IMR-90 (cell line): Measurements from ENCODE around the gene DNAH17. TPM values are rescaled to one million over a fixed set of nuclear protein-coding genes. Genes with fewer than 3 reads are reported as not detected.

Experiments used
- ATAC-seq: fragments of 200-7000 bp; cut with Tn5 transposase; 2 replicates; pipeline ENCODE4 v1.9.1; 2020; ENCODE audit warnings: low read depth, mild to moderate bottlenecking, moderate library complexity
- BruUV-seq: library from RNA; stranded (reverse); fragments of 400-500 nt; replicated peaks from 2 replicates; lab custom pipeline; 2021; lab: Mats Ljungman, UMichigan
- CTCF ChIA-PET: fragments of 300-600 bp; formaldehyde crosslinking; extraction: SDS; loops from one replicate; lab custom pipeline; 2021; ENCODE audit warnings: antibody characterized with exemption; lab: Yijun Ruan, JAX
- POLR2A ChIA-PET: fragments of 300-600 bp; sonication (Branson Sonifier 250); formaldehyde crosslinking; loops from one replicate; lab custom pipeline; 2022; ENCODE audit warnings: antibody characterized with exemption; ENCODE audit not compliant: unreplicated experiment; lab: Charles Lee
- DNase-seq: peaks from one replicate; pipeline ENCODE4 v3.0.0; 2013
- H2AFZ ChIP-seq: replicated peaks from 2 replicates; pipeline ENCODE3; 2013; ENCODE audit warnings: low read length, mild to moderate bottlenecking; ENCODE audit not compliant: poor library complexity
- H2AK5ac ChIP-seq: 2 replicates; pipeline ENCODE4 v1.6.1; 2013; ENCODE audit warnings: low read depth, low read length, inconsistent platforms
- H2AK9ac ChIP-seq: replicated peaks from 2 replicates; pipeline ENCODE3; 2013; ENCODE audit warnings: mild to moderate bottlenecking, low read depth, low read length, moderate library complexity; ENCODE audit not compliant: poor library complexity
- H2BK120ac ChIP-seq: 2 replicates; pipeline ENCODE4 v1.6.1; 2013; ENCODE audit warnings: low read depth, low read length, inconsistent platforms
- H2BK15ac ChIP-seq: 3 replicates; pipeline ENCODE4 v1.6.1; 2013; ENCODE audit warnings: low read depth, low read length, inconsistent platforms
- H2BK20ac ChIP-seq: 2 replicates; pipeline ENCODE4 v1.6.1; 2013; ENCODE audit warnings: low read depth, mild to moderate bottlenecking, inconsistent platforms, low read length, moderate library complexity
- H2BK5ac ChIP-seq: 2 replicates; pipeline ENCODE4 v1.6.1; 2013; ENCODE audit warnings: mild to moderate bottlenecking, low read depth, low read length, inconsistent platforms; ENCODE audit not compliant: poor library complexity, severe bottlenecking
- H3K14ac ChIP-seq: replicated peaks from 2 replicates; pipeline ENCODE4 v1.6.1; 2013; ENCODE audit warnings: low read depth, low read length, inconsistent platforms
- H3K18ac ChIP-seq: 2 replicates; pipeline ENCODE4 v1.6.1; 2013; ENCODE audit warnings: low read depth, low read length, control low read depth
- H3K23ac ChIP-seq: 2 replicates; pipeline ENCODE4 v1.6.1; 2013; ENCODE audit warnings: low read depth, low read length, inconsistent platforms
- H3K27ac ChIP-seq: 2 replicates; pipeline ENCODE4 v1.5.1; 2013; ENCODE audit warnings: mild to moderate bottlenecking, control low read depth, low read length; ENCODE audit not compliant: insufficient read depth
- H3K27me3 ChIP-seq: 2 replicates; pipeline ENCODE4 v1.6.1; 2013; ENCODE audit warnings: low read length; ENCODE audit not compliant: control insufficient read depth, insufficient read depth
- H3K36me3 ChIP-seq: 2 replicates; pipeline ENCODE4 v1.6.1; 2013; ENCODE audit warnings: low read length, mixed read lengths; ENCODE audit not compliant: control insufficient read depth, insufficient read depth
- H3K4ac ChIP-seq: 2 replicates; pipeline ENCODE4 v1.6.1; 2013; ENCODE audit warnings: low read depth, low read length, inconsistent platforms
- H3K4me1 ChIP-seq: 2 replicates; pipeline ENCODE4 v1.6.1; 2013; ENCODE audit warnings: low read length, mixed read lengths; ENCODE audit not compliant: control insufficient read depth, insufficient read depth
- H3K4me2 ChIP-seq: 2 replicates; pipeline ENCODE4 v1.6.1; 2013; ENCODE audit warnings: low read depth, mild to moderate bottlenecking, control low read depth, low read length, moderate library complexity
- H3K4me3 ChIP-seq: 2 replicates; pipeline ENCODE4 v1.5.1; 2013; ENCODE audit warnings: low read depth, mild to moderate bottlenecking, control low read depth, low read length, moderate library complexity; ENCODE audit not compliant: insufficient read depth
- H3K56ac ChIP-seq: 2 replicates; pipeline ENCODE4 v1.6.1; 2013; ENCODE audit warnings: low read length, inconsistent platforms; ENCODE audit not compliant: insufficient read depth; ENCODE audit errors: extremely low read depth
- H3K79me1 ChIP-seq, 2 experiments: 2 replicates each; pipeline ENCODE4 v1.6.1; 2013; ENCODE audit warnings: low read length in 2 of 2, inconsistent platforms in 1 of 2, low read depth in 1 of 2
- H3K9ac ChIP-seq: 2 replicates; pipeline ENCODE4 v1.6.1; 2013; ENCODE audit warnings: low read depth, low read length, control low read depth
- H3K9me1 ChIP-seq: 2 replicates; pipeline ENCODE4 v1.6.1; 2013; ENCODE audit warnings: low read length, inconsistent platforms; ENCODE audit not compliant: insufficient read depth
- H3K9me3 ChIP-seq: 2 replicates; pipeline ENCODE4 v1.6.1; 2013; ENCODE audit warnings: low read length; ENCODE audit not compliant: control insufficient read depth, insufficient read depth
- H4K20me1 ChIP-seq: 2 replicates; pipeline ENCODE4 v1.6.1; 2013; ENCODE audit warnings: low read length, inconsistent platforms; ENCODE audit not compliant: insufficient read depth
- H4K5ac ChIP-seq: 2 replicates; pipeline ENCODE4 v1.6.1; 2013; ENCODE audit warnings: mild to moderate bottlenecking, low read depth, low read length, control low read depth
- H4K8ac ChIP-seq, 2 experiments: 2 replicates each; pipeline ENCODE4 v1.6.1; 2013; ENCODE audit warnings: low read depth in 2 of 2, low read length in 2 of 2, control low read depth in 1 of 2, inconsistent platforms in 1 of 2
- H4K91ac ChIP-seq: 2 replicates; pipeline ENCODE4 v1.6.1; 2013; ENCODE audit warnings: low read depth, low read length, inconsistent platforms; ENCODE audit not compliant: insufficient read depth
- BHLHE40 ChIP-seq: fragments of 150-350 bp; IDR thresholded peaks from 2 replicates; pipeline ENCODE4 v1.6.1; 2016; ENCODE audit warnings: mild to moderate bottlenecking, low read depth, low read length
- CEBPB ChIP-seq: IDR thresholded peaks from 2 replicates; pipeline ENCODE4 v1.6.1; 2012; ENCODE audit warnings: low read depth, low read length, improper control_type of control experiment
- CHD1 ChIP-seq: IDR thresholded peaks from 2 replicates; pipeline ENCODE4 v1.6.1; 2012; ENCODE audit warnings: low read depth, low read length, improper control_type of control experiment
- FOS ChIP-seq: fragments of 150-350 bp; IDR thresholded peaks from 2 replicates; pipeline ENCODE4 v1.6.1; 2016; ENCODE audit warnings: low read depth, low read length
- MXI1 ChIP-seq: IDR thresholded peaks from 2 replicates; pipeline ENCODE4 v1.6.1; 2012; ENCODE audit warnings: low read depth, mild to moderate bottlenecking, low read length, moderate library complexity, borderline replicate concordance
- NFE2L2 ChIP-seq: fragments of 150-350 bp; IDR thresholded peaks from 2 replicates; pipeline ENCODE4 v1.6.1; 2016; ENCODE audit warnings: low read depth, mild to moderate bottlenecking, low read length
- POLR2A ChIP-seq: IDR thresholded peaks from 2 replicates; pipeline ENCODE4 v1.6.1; 2012; ENCODE audit warnings: mild to moderate bottlenecking, low read depth, low read length
- RAD21 ChIP-seq: IDR thresholded peaks from 2 replicates; pipeline ENCODE4 v1.6.1; 2012; ENCODE audit warnings: low read length, improper control_type of control experiment
- RFX5 ChIP-seq: IDR thresholded peaks from 2 replicates; pipeline ENCODE4 v1.8.0; 2012; ENCODE audit warnings: low read depth, mild to moderate bottlenecking, low read length, moderate library complexity
- SMC3 ChIP-seq: fragments of 150-350 bp; IDR thresholded peaks from 2 replicates; pipeline ENCODE4 v1.6.1; 2016; ENCODE audit warnings: low read depth, mild to moderate bottlenecking, antibody characterized with exemption, low read length, moderate library complexity
- WGBS, 2 experiments: methylation state at CpG; one replicate each; pipeline versions ENCODE4 v1.1.5 to v1.1.7; 2013; ENCODE audit warnings: missing lambda C conversion rate in 2 of 2; ENCODE audit not compliant: insufficient read length in 1 of 2; ENCODE audit errors: extremely low coverage in 2 of 2; 5-methylcytosine and 5-hydroxymethylcytosine counted together
- dilution Hi-C: fragments of 300-500 bp; cut with HindIII; formaldehyde crosslinking; loops from one replicate; pipeline ENCODE4 v1.14.3; 2018; ENCODE audit warnings: low sequenced_read_pairs; ENCODE audit not compliant: unreplicated experiment
- in situ Hi-C: fragments of 300-500 bp; cut with MboI; formaldehyde crosslinking; loops from 3 replicates; pipeline ENCODE4 v1.14.3; 2019; ENCODE audit warnings: low sequenced_read_pairs, inconsistent platforms, mixed read lengths
- intact Hi-C: fragments of 100-400 bp; cut with micrococcal nuclease; formaldehyde crosslinking; loops from 2 replicates; pipeline ENCODE4 v1.10.0; 2022
- polyA plus RNA-seq, 3 experiments: library from polyadenylated mRNA; depleted of rRNA; stranded (reverse); fragments of >200 nt; gene quantifications; 2 replicates each; pipeline ENCODE4 v1.2.3, GENCODE V29; 2012; ENCODE audit warnings: low replicate concordance in 1 of 3
- total RNA-seq: library from RNA; depleted of rRNA; stranded (reverse); fragments of >200 nt; gene quantifications from 2 replicates; pipeline ENCODE4 v1.2.3, GENCODE V29; 2012
- TF ChIP-seq, protein P1 (sequence below): conservative IDR thresholded peaks from 2 replicates; pipeline ENCODE4 v1.5.1; 2012; ENCODE audit warnings: mild to moderate bottlenecking, low read depth, low read length, improper control_type of control experiment

DNAH17 gene
- total and polyA plus RNA-seq, 2 of the 4 experiments (the other 2 are of a cell fraction), result not detected

DNA sequence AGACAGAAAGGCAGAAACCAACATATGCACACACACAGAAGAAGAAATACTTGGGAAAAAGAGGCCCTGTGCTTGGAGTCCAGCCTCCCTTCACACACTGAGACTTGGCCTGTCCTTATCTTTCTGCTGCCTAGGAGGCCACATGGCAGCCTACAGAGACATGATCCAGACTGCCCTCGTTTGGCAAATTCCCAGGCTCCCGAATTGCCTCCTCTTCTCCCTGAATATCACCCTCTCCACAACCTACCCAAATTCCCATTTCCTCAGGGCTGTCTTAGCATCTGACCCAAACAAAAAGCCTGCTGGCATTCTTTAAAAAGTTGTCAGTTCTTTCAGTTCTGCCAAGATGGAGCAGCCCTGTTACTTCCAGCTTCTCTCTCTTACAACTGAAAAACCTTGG is 59.8 kb downstream of the DNAH17 start:
- Histone ChIP-seq H4K20me1 (no peaks in the 10 kb centered on the region), H3K4ac (no peak overlapping the region), H3K9me3 (peaks cover under 1% of the 10 kb centered on the region; the same call in 1 of the 2 replicates), H3K14ac (no peak overlapping the region), H3K27me3 (peaks cover 16% of the 10 kb centered on the region), H3K9ac (no peak overlapping the region), H2BK5ac (no peak overlapping the region), H2BK120ac (no peak overlapping the region), H4K91ac (no peak overlapping the region), H2AFZ (no peak overlapping the region), H3K36me3 (no peaks in the 10 kb centered on the region), H3K56ac (no peak overlapping the region), H3K23ac (no peak overlapping the region), H3K18ac (no peak overlapping the region), H3K4me3 (no peak overlapping the region), H3K79me1 (no peaks in the 10 kb centered on the region), H3K4me2 (no peak overlapping the region), H4K5ac (no peak overlapping the region), H3K27ac (no peak overlapping the region), H3K4me1 (no peaks in the 10 kb centered on the region), H2BK20ac (no peak overlapping the region), H2AK9ac (no peak overlapping the region), H4K8ac (no peak overlapping the region), H2BK15ac (no peak overlapping the region), H3K9me1 (no peaks in the 10 kb centered on the region), H2AK5ac (no peak overlapping the region)
- in situ Hi-C loops (no loop called here), intact Hi-C loops (no loop called here), dilution Hi-C loops (no loop called here)
- POLR2A ChIA-PET, result no interaction called here
- CTCF ChIA-PET, result no interaction called here
- WGBS, 2 experiments, result 33% methylated on average over 1 of the region's 2 CpGs; no CpG with 5 or more reads in 1 of the 2 experiments
- TF ChIP-seq RFX5, result no peak
- TF ChIP-seq SMC3, result no peak
- TF ChIP-seq NFE2L2, result no peak
- TF ChIP-seq POLR2A, result no peak
- no peak for TF ChIP-seq CEBPB
- no peak for TF ChIP-seq CHD1
- no peak for TF ChIP-seq RAD21
- no peak for TF ChIP-seq BHLHE40
- TF ChIP-seq MXI1, result no peak
- TF ChIP-seq, protein P1, sequence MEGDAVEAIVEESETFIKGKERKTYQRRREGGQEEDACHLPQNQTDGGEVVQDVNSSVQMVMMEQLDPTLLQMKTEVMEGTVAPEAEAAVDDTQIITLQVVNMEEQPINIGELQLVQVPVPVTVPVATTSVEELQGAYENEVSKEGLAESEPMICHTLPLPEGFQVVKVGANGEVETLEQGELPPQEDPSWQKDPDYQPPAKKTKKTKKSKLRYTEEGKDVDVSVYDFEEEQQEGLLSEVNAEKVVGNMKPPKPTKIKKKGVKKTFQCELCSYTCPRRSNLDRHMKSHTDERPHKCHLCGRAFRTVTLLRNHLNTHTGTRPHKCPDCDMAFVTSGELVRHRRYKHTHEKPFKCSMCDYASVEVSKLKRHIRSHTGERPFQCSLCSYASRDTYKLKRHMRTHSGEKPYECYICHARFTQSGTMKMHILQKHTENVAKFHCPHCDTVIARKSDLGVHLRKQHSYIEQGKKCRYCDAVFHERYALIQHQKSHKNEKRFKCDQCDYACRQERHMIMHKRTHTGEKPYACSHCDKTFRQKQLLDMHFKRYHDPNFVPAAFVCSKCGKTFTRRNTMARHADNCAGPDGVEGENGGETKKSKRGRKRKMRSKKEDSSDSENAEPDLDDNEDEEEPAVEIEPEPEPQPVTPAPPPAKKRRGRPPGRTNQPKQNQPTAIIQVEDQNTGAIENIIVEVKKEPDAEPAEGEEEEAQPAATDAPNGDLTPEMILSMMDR, result no peak
- TF ChIP-seq FOS, result no peak
- BruUV-seq, result no TSS peak
- DNase-seq (no peak), ATAC-seq (no peak)
